NCI-H345 treated with DMSO at 0.1 percent for 48 hours (cell line): ENCODE results near the gene SLFN12L.
A peak's percentile ranks its signal among the peaks of the same experiment; 100 is the strongest.
"Not testable (repeated sequence)": the region's sequence is repeated elsewhere in the genome, so short reads cannot be mapped to it uniquely, and the experiment has no call there.

Source experiments
- DNase-seq: peaks from one replicate; lab custom pipeline; 2025; ENCODE audit not compliant: unreplicated experiment; lab: John Stamatoyannopoulos, UW

Gene SLFN12L

DNA sequence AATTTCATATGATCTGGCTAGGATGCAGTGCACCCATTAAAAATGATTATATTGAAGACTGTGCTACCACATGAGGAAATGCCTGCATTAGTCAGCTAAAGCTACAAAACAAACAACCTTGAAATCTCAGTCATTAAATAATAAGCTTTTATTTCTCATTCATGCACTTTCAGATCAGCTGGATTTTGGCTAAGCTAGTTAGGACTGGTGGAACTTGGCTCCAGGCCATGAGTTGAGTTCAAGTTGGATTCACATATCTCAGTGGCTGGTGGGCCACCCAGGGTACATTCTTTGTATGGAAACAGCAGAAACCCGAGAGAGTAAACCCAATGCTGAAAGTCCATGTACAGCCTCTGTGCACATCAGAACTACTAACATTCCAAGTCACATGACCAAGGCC, 6.4 kb upstream of the SLFN12L start:
- DNase-seq, result no peak

DNA sequence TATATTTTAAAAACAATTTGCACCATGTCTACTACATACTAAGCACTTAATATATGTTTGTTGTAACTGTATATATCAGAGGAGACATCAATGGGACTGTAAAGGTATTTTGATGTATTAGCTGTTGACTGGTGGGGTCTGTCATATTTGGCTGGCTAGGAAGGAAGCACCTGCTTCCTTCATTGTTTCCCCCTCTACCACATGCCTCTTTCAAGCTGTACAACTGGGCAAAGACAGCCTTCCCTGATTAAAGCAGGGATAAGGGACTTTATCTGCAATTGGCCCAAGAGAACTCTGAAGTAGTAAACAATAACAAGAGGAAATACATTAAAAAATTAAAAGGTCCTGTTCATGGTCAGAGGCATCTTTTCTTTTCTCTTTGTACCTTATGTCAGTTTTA, 5.5 kb upstream of the SLFN12L start:
- no peak for DNase-seq

GRCh38 chr17:35541434-35541833, 4.0 kb upstream of the SLFN12L start:
- no peak for DNase-seq

- no peak for DNase-seq
Measured at GRCh38 chr17:35540589-35541404, 3.3 kb upstream of the SLFN12L start.

DNA sequence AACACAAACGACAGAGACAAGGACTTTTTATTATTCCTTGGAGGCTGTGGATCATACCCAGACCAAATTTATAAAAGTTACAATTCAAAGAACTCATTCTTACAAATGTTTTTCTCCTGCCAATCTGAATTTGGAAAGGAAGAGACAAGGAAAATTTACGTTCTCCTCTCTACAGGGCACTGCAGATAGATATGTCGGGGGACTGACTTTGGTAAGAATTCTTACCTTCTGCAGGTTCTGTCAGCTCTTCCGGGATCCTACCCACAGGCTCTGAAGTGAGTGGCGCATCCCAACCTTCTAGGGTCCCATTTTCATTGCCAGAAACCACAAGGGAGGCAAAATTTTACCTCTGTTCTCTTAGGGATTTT, 2.2 kb upstream of the SLFN12L start:
- DNase-seq, result no peak

DNA sequence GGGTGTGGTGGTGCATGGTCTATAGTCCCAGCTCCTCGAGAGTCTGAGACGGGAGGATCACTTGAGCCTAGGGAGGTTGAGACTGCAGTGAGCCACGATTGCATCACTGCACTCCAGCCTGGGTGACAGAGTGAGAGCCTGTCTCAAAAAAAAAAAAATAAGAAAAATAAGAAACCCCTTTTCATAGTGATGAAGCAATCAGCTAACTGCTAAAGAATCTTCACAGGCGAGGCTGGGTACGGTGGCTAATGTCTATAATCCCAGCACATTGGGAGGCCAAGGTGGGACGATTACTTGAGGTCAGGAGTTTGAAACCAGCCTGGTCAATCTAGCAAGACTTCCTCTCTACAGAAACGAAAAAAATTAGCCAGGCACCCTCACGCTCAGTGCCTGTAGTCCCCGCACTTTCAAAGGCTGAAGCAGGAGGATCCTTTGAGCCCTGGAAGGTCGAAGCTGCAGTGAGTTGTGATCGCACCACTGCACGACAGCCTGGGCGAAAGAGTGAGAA, 760 bp downstream of the SLFN12L start:
- DNase-seq, result no peak

GRCh38 chr17:35535406-35535805, 2.1 kb downstream of the SLFN12L start:
- DNase-seq, result not testable (repeated sequence)

- no peak for DNase-seq
Measured at GRCh38 chr17:35534576-35535093, 2.8 kb downstream of the SLFN12L start.

GRCh38 chr17:35531160-35531559, 6.3 kb downstream of the SLFN12L start:
- no peak for DNase-seq

DNA sequence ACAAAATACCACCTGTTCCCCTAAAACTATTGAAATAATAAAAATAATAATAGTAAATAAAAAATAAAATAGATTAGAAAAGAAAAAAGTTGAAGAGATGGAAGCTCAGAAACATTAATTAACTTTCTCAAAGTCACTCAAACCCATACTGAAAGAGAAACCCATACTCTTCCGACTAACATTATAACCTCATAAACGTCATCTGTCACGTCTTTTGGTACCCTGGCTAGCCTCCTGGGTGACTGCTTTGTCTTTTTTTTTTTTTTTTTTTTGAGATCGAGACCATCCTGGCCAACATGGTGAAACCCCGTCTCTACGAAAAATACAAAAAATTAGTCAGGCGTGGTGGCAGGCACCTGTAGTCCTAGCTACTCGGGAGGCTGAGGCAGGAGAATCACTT, 7.6 kb downstream of the SLFN12L start:
- no peak for DNase-seq

DNA sequence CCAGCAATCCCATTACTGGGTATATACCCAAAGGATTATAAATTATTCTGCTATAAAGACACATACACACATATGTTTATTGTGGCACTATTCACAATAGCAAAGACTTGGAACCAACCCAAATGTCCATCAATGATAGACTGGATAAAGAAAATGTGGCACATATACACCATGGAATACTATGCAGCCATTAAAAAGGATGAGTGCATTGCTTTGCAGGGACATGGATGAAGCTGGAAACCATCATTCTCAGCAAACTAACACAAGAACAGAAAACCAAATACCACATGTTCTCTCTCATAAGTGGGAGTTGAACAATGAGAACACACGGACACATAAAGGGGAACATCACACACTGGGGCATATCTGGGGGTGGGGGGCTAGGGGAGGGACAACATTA, 8.2 kb downstream of the SLFN12L start:
- not testable (repeated sequence) for DNase-seq

- no peak for DNase-seq
Measured at GRCh38 chr17:35523296-35523695, 14.2 kb downstream of the SLFN12L start.

GRCh38 chr17:35521654-35522256, 15.7 kb downstream of the SLFN12L start:
- not testable (repeated sequence) for DNase-seq

GRCh38 chr17:35521150-35521549, 16.3 kb downstream of the SLFN12L start:
- DNase-seq, result no peak

- no peak for DNase-seq
Measured at GRCh38 chr17:35519906-35520442, 17.5 kb downstream of the SLFN12L start.

DNA sequence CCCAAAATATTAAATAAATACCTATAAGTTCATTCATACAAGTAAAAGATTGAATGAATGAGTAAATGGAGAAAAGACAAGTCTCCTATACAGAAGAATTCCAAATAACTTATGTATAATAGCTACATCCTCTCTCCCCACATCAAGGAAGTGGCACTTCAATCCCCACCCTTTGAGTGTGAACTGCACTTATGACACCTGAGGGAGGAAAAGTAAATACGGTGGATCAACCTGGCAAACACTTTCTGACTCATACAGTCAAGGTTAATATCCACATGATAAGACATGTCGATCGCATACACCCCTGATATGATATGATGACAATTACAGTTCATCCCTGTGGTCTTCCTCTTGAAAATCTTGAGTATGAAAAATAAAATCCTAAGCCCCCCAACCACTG, 18.0 kb downstream of the SLFN12L start:
- DNase-seq, result peak; percentile 6

GRCh38 chr17:35518431-35518830, 19.0 kb downstream of the SLFN12L start:
- DNase-seq, result not testable (repeated sequence)

- no peak for DNase-seq
Measured at GRCh38 chr17:35515027-35515426, 22.5 kb downstream of the SLFN12L start.

DNA sequence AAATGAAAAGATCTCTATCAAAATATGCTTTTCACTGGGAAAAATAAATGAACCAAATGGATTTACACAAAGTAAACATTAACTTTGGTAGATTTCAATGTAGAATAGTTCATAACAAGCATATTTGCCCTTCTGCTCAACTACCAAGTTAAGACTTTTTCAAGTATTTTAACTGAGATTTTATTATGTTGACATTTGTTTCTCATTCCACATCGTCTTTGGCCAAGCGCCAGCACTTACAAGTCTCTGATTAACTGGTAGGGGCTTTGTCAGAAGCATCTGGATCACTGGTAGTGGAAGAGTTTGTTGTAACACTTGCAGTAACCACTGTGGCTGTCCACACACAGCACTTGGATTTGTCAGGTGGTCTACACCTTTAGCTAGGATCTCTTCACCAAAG, 22.9 kb downstream of the SLFN12L start:
- DNase-seq, result no peak

- DNase-seq, result no peak
Measured at GRCh38 chr17:35510052-35510451, 27.4 kb downstream of the SLFN12L start.

- not testable (repeated sequence) for DNase-seq
Measured at GRCh38 chr17:35507714-35508113, 29.8 kb downstream of the SLFN12L start.

- no peak for DNase-seq
Measured at GRCh38 chr17:35499548-35499947, 37.9 kb downstream of the SLFN12L start.
